HCT116 (cell line): Measurements from ENCODE around the gene LIPT1.

Experiments used
- CBX3 ChIP-seq: IDR thresholded peaks from 2 replicates; pipeline ENCODE4 v1.6.1; 2012; ENCODE audit warnings: low read depth
- EZH2 ChIP-seq: fragments of 200-600 bp; sonication (generic); IDR thresholded peaks from 2 replicates; pipeline ENCODE4 v1.6.1; 2017; ENCODE audit warnings: antibody characterized with exemption, mixed run types
- POLR2A ChIP-seq: IDR thresholded peaks from 2 replicates; pipeline ENCODE4 v1.7.0; 2011; ENCODE audit warnings: borderline replicate concordance; ENCODE audit not compliant: insufficient read depth, insufficient read length; ENCODE audit errors: extremely low read depth
- POLR2AphosphoS5 ChIP-seq: IDR thresholded peaks from 2 replicates; pipeline ENCODE4 v1.6.1; 2011; ENCODE audit warnings: mild to moderate bottlenecking, low read depth, low read length, moderate library complexity
- SIN3A ChIP-seq: IDR thresholded peaks from 2 replicates; pipeline ENCODE4 v1.6.1; 2012; ENCODE audit warnings: low read depth
- TCF7L2 ChIP-seq: IDR thresholded peaks from 2 replicates; pipeline ENCODE4 v1.7.0; 2011; ENCODE audit warnings: borderline replicate concordance, inconsistent platforms; ENCODE audit not compliant: insufficient read depth, insufficient read length; ENCODE audit errors: extremely low read depth
- YY1 ChIP-seq: IDR thresholded peaks from 2 replicates; pipeline ENCODE4 v1.6.1; 2011; ENCODE audit warnings: low read length, low read depth, moderate library complexity, mild to moderate bottlenecking; ENCODE audit not compliant: insufficient replicate concordance; ENCODE audit errors: extremely low read depth
- ZNF274 ChIP-seq: fragments of 200-500 bp; sonication (Bioruptor generic); IDR thresholded peaks from 2 replicates; pipeline ENCODE4 v1.6.1; 2014; ENCODE audit warnings: mild to moderate bottlenecking, low read depth, low read length, inconsistent platforms
- TF ChIP-seq, protein P1 (sequence below), 3 experiments: fragments of 200-600 bp in 1 of 3; sonication (generic) in 1 of 3; IDR thresholded peaks in 2 of 3; conservative IDR thresholded peaks in 1 of 3; 2 replicates each; pipeline ENCODE4 v1.5.1; 2012 to 2017; ENCODE audit warnings: low read depth in 2 of 3, low read length in 2 of 3, antibody characterized with exemption in 1 of 3, borderline replicate concordance in 1 of 3, control low read depth in 1 of 3, mild to moderate bottlenecking in 1 of 3, mixed read lengths in 1 of 3, mixed run types in 1 of 3, moderate library complexity in 1 of 3; ENCODE audit not compliant: insufficient read depth in 1 of 3
- TF ChIP-seq, protein P2 (sequence below): IDR thresholded peaks from 2 replicates; pipeline ENCODE4 v1.6.1; 2011; ENCODE audit warnings: mild to moderate bottlenecking, low read length, moderate library complexity; ENCODE audit not compliant: insufficient replicate concordance; ENCODE audit errors: extremely low read depth
- TF ChIP-seq, protein P3 (sequence below): IDR thresholded peaks from 2 replicates; pipeline ENCODE4 v1.6.1; 2012
- TF ChIP-seq, protein P4 (sequence below): IDR thresholded peaks from 2 replicates; pipeline ENCODE4 v1.6.1; 2012; ENCODE audit warnings: low read depth

DNA sequence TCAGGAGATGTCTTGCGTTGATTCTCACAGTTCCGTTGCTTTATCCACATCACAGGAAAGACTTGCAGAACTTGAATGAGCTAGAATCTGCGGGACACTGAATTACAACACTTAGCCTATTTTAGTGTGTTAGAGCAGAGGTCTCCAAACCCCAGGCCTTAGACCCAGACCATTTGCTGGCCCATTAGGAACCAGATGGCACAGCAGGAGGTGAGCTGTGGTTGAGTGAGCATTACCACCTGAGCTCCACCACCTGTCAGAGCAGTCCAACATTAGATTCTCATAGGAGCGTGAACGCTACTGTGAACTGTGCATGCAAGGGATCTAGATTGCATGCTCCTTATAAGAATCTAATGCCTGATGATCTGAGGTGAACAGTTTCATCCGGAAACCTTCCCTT is 30.0 kb downstream of the LIPT1 start:
- TF ChIP-seq POLR2A (no peak), EZH2 (no peak), ZNF274 (no peak), TCF7L2 (no peak), YY1 (no peak), POLR2AphosphoS5 (no peak), SIN3A (no peak), CBX3 (no peak)
- TF ChIP-seq, protein P1, sequence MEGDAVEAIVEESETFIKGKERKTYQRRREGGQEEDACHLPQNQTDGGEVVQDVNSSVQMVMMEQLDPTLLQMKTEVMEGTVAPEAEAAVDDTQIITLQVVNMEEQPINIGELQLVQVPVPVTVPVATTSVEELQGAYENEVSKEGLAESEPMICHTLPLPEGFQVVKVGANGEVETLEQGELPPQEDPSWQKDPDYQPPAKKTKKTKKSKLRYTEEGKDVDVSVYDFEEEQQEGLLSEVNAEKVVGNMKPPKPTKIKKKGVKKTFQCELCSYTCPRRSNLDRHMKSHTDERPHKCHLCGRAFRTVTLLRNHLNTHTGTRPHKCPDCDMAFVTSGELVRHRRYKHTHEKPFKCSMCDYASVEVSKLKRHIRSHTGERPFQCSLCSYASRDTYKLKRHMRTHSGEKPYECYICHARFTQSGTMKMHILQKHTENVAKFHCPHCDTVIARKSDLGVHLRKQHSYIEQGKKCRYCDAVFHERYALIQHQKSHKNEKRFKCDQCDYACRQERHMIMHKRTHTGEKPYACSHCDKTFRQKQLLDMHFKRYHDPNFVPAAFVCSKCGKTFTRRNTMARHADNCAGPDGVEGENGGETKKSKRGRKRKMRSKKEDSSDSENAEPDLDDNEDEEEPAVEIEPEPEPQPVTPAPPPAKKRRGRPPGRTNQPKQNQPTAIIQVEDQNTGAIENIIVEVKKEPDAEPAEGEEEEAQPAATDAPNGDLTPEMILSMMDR (IDR thresholded peaks at IDR 0.05 in 2 of 3, conservative IDR thresholded peaks at IDR 0.05 in 1 of 3; ENCODE audit: borderline replicate concordance in 1 of 3, insufficient read depth in 1 of 3, low read depth in 2 of 3, low read length in 2 of 3), result no peak
- TF ChIP-seq, protein P2, sequence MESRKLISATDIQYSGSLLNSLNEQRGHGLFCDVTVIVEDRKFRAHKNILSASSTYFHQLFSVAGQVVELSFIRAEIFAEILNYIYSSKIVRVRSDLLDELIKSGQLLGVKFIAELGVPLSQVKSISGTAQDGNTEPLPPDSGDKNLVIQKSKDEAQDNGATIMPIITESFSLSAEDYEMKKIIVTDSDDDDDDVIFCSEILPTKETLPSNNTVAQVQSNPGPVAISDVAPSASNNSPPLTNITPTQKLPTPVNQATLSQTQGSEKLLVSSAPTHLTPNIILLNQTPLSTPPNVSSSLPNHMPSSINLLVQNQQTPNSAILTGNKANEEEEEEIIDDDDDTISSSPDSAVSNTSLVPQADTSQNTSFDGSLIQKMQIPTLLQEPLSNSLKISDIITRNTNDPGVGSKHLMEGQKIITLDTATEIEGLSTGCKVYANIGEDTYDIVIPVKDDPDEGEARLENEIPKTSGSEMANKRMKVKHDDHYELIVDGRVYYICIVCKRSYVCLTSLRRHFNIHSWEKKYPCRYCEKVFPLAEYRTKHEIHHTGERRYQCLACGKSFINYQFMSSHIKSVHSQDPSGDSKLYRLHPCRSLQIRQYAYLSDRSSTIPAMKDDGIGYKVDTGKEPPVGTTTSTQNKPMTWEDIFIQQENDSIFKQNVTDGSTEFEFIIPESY, result no peak
- TF ChIP-seq, protein P3, sequence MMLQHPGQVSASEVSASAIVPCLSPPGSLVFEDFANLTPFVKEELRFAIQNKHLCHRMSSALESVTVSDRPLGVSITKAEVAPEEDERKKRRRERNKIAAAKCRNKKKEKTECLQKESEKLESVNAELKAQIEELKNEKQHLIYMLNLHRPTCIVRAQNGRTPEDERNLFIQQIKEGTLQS, result no peak
- TF ChIP-seq, protein P4, sequence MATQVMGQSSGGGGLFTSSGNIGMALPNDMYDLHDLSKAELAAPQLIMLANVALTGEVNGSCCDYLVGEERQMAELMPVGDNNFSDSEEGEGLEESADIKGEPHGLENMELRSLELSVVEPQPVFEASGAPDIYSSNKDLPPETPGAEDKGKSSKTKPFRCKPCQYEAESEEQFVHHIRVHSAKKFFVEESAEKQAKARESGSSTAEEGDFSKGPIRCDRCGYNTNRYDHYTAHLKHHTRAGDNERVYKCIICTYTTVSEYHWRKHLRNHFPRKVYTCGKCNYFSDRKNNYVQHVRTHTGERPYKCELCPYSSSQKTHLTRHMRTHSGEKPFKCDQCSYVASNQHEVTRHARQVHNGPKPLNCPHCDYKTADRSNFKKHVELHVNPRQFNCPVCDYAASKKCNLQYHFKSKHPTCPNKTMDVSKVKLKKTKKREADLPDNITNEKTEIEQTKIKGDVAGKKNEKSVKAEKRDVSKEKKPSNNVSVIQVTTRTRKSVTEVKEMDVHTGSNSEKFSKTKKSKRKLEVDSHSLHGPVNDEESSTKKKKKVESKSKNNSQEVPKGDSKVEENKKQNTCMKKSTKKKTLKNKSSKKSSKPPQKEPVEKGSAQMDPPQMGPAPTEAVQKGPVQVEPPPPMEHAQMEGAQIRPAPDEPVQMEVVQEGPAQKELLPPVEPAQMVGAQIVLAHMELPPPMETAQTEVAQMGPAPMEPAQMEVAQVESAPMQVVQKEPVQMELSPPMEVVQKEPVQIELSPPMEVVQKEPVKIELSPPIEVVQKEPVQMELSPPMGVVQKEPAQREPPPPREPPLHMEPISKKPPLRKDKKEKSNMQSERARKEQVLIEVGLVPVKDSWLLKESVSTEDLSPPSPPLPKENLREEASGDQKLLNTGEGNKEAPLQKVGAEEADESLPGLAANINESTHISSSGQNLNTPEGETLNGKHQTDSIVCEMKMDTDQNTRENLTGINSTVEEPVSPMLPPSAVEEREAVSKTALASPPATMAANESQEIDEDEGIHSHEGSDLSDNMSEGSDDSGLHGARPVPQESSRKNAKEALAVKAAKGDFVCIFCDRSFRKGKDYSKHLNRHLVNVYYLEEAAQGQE, result no peak
